ENCODE data around the gene GRID2.

Gene GRID2

GRCh38 chr4:93132631-93133030 is 828.9 kb downstream of the GRID2 start:
- TF ChIP-seq, protein P1, sequence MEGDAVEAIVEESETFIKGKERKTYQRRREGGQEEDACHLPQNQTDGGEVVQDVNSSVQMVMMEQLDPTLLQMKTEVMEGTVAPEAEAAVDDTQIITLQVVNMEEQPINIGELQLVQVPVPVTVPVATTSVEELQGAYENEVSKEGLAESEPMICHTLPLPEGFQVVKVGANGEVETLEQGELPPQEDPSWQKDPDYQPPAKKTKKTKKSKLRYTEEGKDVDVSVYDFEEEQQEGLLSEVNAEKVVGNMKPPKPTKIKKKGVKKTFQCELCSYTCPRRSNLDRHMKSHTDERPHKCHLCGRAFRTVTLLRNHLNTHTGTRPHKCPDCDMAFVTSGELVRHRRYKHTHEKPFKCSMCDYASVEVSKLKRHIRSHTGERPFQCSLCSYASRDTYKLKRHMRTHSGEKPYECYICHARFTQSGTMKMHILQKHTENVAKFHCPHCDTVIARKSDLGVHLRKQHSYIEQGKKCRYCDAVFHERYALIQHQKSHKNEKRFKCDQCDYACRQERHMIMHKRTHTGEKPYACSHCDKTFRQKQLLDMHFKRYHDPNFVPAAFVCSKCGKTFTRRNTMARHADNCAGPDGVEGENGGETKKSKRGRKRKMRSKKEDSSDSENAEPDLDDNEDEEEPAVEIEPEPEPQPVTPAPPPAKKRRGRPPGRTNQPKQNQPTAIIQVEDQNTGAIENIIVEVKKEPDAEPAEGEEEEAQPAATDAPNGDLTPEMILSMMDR (IDR thresholded peaks at IDR 0.05; ENCODE audit: borderline replicate concordance, control extremely low read depth, extremely low read depth, insufficient read depth, missing control alignments), result no peak
- no peak for DNase-seq (ENCODE audit: low spot score)
- in situ Hi-C loops (cut with MboI; ENCODE audit: low sequenced_read_pairs, unreplicated experiment), result no loop called here

GRCh38 chr4:93139118-93139517 is 835.4 kb downstream of the GRID2 start:
- TF ChIP-seq, protein P1 (IDR thresholded peaks at IDR 0.05; ENCODE audit: borderline replicate concordance, control extremely low read depth, extremely low read depth, insufficient read depth, missing control alignments), result no peak
- in situ Hi-C loops (cut with MboI; ENCODE audit: low sequenced_read_pairs, unreplicated experiment), result no loop called here
- no peak for DNase-seq (ENCODE audit: low spot score)

- DNase-seq (ENCODE audit: low spot score), result no peak
- TF ChIP-seq, protein P1 (IDR thresholded peaks at IDR 0.05; ENCODE audit: borderline replicate concordance, control extremely low read depth, extremely low read depth, insufficient read depth, missing control alignments), result no peak
- in situ Hi-C loops (cut with MboI; ENCODE audit: low sequenced_read_pairs, unreplicated experiment), result no loop called here
Observed at GRCh38 chr4:93143902-93144301, 840.1 kb downstream of the GRID2 start.

DNA sequence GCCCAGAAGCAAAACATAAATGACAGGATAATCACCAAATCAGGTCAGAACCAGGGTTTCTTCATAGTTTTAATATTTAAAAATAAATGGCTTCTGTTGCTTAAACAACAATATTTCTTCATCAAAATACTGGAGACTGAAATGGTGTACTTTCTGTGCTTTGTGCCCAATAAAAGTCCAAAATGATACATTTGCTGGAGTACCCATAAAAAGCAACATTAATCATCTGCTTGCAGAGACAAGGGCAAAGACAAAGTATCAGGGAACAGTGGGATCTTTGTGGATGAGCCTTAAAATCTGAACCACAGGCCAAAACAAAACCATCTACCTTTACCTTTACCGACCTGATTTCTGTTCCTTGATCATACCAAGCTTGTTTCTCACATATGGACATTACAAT is 840.9 kb downstream of the GRID2 start:
- in situ Hi-C loops (cut with MboI; ENCODE audit: low sequenced_read_pairs, unreplicated experiment), result no loop called here
- TF ChIP-seq, protein P1 (IDR thresholded peaks at IDR 0.05; ENCODE audit: borderline replicate concordance, control extremely low read depth, extremely low read depth, insufficient read depth, missing control alignments), result no peak

GRCh38 chr4:93147524-93148212 is 843.9 kb downstream of the GRID2 start:
- TF ChIP-seq, protein P1 (IDR thresholded peaks at IDR 0.05; ENCODE audit: borderline replicate concordance, control extremely low read depth, extremely low read depth, insufficient read depth, missing control alignments), result no peak
- no peak for DNase-seq (ENCODE audit: low spot score)
- in situ Hi-C loops (cut with MboI; ENCODE audit: low sequenced_read_pairs, unreplicated experiment), result no loop called here

More for the DNA sequence above, 840.9 kb downstream of the GRID2 start:
- DNase-seq (ENCODE audit: low spot score), result no peak

DNA sequence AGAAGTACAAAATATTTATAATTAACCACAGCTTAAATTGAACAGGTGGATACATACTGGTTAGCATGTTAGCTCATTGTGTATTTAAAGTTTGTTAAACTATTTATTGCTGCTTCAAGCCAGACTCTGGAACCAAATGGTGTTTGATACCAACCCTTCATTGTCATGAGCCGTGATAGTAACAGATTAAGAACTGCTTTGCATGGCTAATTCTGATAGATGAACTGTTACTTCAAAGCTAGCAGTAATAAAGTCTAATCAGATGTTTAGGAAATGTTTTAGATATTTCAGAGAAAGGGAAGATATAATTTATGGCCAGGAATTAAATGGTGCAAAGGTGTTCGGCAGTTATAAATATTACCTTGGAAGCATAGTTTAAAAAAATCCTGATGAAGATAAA is 848.7 kb downstream of the GRID2 start:
- no peak for DNase-seq (ENCODE audit: low spot score)
- in situ Hi-C loops (cut with MboI; ENCODE audit: low sequenced_read_pairs, unreplicated experiment), result no loop called here
- TF ChIP-seq, protein P1 (IDR thresholded peaks at IDR 0.05; ENCODE audit: borderline replicate concordance, control extremely low read depth, extremely low read depth, insufficient read depth, missing control alignments), result no peak
